Hepatocyte (in vitro differentiated cells): ENCODE data around the gene MT4. TPM values are rescaled to one million over a fixed set of nuclear protein-coding genes. Genes with fewer than 3 reads are reported as not detected.

Experiments used
- DNase-seq: peaks from one replicate; pipeline ENCODE4 v3.0.0-alpha.2; 2016; ENCODE audit warnings: low spot score
- H2AFZ ChIP-seq: fragments of 200-600 bp; sonication (generic); 2 replicates; pipeline ENCODE4 v1.6.0; 2016; ENCODE audit warnings: antibody characterized with exemption, mild to moderate bottlenecking
- H3K27ac ChIP-seq: fragments of 200-600 bp; sonication (generic); 2 replicates; pipeline ENCODE4 v1.5.1; 2016; ENCODE audit warnings: mild to moderate bottlenecking
- H3K27me3 ChIP-seq: fragments of 200-600 bp; sonication (generic); 2 replicates; pipeline ENCODE4 v1.6.1; 2016
- H3K36me3 ChIP-seq: fragments of 200-600 bp; sonication (generic); replicated peaks from 2 replicates; pipeline ENCODE4 v1.5.1; 2016; ENCODE audit warnings: low read depth; ENCODE audit not compliant: insufficient read depth
- H3K4me1 ChIP-seq: fragments of 200-600 bp; sonication (generic); 2 replicates; pipeline ENCODE4 v1.5.1; 2016; ENCODE audit warnings: mild to moderate bottlenecking, moderate library complexity; ENCODE audit not compliant: insufficient read depth
- H3K4me2 ChIP-seq: fragments of 200-600 bp; sonication (generic); 2 replicates; pipeline ENCODE4 v1.6.0; 2016
- H3K4me3 ChIP-seq: fragments of 200-600 bp; sonication (generic); 2 replicates; pipeline ENCODE4 v1.5.1; 2016; ENCODE audit warnings: mild to moderate bottlenecking
- H3K79me2 ChIP-seq: fragments of 200-600 bp; sonication (generic); 2 replicates; pipeline ENCODE4 v1.6.0; 2017; ENCODE audit warnings: mild to moderate bottlenecking
- H3K9me2 ChIP-seq: fragments of 200-600 bp; sonication (generic); replicated peaks from 2 replicates; pipeline ENCODE4 v1.6.0; 2017; ENCODE audit warnings: mild to moderate bottlenecking; ENCODE audit not compliant: insufficient read depth
- H3K9me3 ChIP-seq: fragments of 200-600 bp; sonication (generic); 2 replicates; pipeline ENCODE4 v1.5.1; 2016; ENCODE audit warnings: low read depth, mild to moderate bottlenecking
- H4K20me1 ChIP-seq: fragments of 200-600 bp; sonication (generic); 2 replicates; pipeline ENCODE4 v1.6.0; 2016; ENCODE audit warnings: mild to moderate bottlenecking; ENCODE audit not compliant: insufficient read depth, poor library complexity, severe bottlenecking
- CTCF ChIP-seq: fragments of 200-600 bp; sonication (generic); IDR thresholded peaks from 2 replicates; pipeline ENCODE4 v1.5.1; 2016; ENCODE audit warnings: antibody characterized with exemption, mild to moderate bottlenecking; ENCODE audit not compliant: poor library complexity
- EZH2 ChIP-seq: fragments of 200-600 bp; sonication (generic); IDR thresholded peaks from 2 replicates; pipeline ENCODE4 v1.6.1; 2016; ENCODE audit warnings: antibody characterized with exemption, mild to moderate bottlenecking, borderline replicate concordance
- EZH2phosphoT487 ChIP-seq: fragments of 200-600 bp; sonication (generic); IDR thresholded peaks from one replicate; pipeline ENCODE4 v1.6.1; 2018; ENCODE audit warnings: antibody characterized with exemption, mild to moderate bottlenecking, low read depth, moderate library complexity; ENCODE audit not compliant: unreplicated experiment, severe bottlenecking
- WGBS: methylation state at CpG from one replicate; pipeline ENCODE4 v1.1.6; 2016; ENCODE audit warnings: low lambda C conversion rate; ENCODE audit errors: missing lambda C conversion rate; 5-methylcytosine and 5-hydroxymethylcytosine counted together
- polyA plus RNA-seq: library from polyadenylated mRNA; unstranded; fragments of >200 nt; fragmentation: Nextera tagmentation; extraction: Ambion mirVana; gene quantifications from 2 replicates; pipeline ENCODE4 v1.2.1, GENCODE V29; 2016
- total RNA-seq: library from RNA; depleted of rRNA; stranded (reverse); fragments of >200 nt; gene quantifications from 2 replicates; pipeline ENCODE4 v1.2.3, GENCODE V29; 2014

Gene MT4
- total and polyA plus RNA-seq, 2 experiments from 2014 or later, result not detected

- no peak for TF ChIP-seq EZH2phosphoT487
- TF ChIP-seq EZH2, result peak; percentile 90
- Histone ChIP-seq H3K9me3 (no peaks in the 10 kb centered on the region), H3K36me3 (no peaks in the 10 kb centered on the region), H3K79me2 (no peaks in the 10 kb centered on the region), H3K4me3 (no peak within 1 kb of the TSS), H4K20me1 (no peaks in the 10 kb centered on the region), H2AFZ (no peak within 1 kb of the TSS), H3K4me1 (peaks cover 3% of the 10 kb centered on the region), H3K27me3 (peaks cover 45% of the 10 kb centered on the region), H3K9me2 (no peaks in the 10 kb centered on the region), H3K27ac (no peak within 1 kb of the TSS), H3K4me2 (peak within 1 kb of the TSS; percentile 81)
- DNase-seq, result peak; percentile 34
- WGBS, result 14% methylated on average over 59 of the region's 87 CpGs
Measured at GRCh38 chr16:56589141-56590039, 24.5 kb downstream of the MT4 start, which contains the start of gene MT3. Gene MT3 (plus strand): TSS chr16:56589528. CDS start chr16:56589591, 63 bp downstream.

GRCh38 chr16:56591377-56592060 lies 26.6 kb downstream of the MT4 start:
- no peak for DNase-seq

GRCh38 chr16:56593573-56594291 lies 28.9 kb downstream of the MT4 start:
- Histone ChIP-seq H3K36me3 (no peaks in the 10 kb centered on the region), H3K27me3 (peaks cover 26% of the 10 kb centered on the region), H3K4me3 (no peak overlapping the region), H3K9me2 (no peaks in the 10 kb centered on the region), H3K27ac (no peak overlapping the region), H3K4me2 (no peak overlapping the region), H4K20me1 (no peaks in the 10 kb centered on the region), H3K4me1 (peaks cover 3% of the 10 kb centered on the region), H3K9me3 (no peaks in the 10 kb centered on the region), H2AFZ (no peak overlapping the region), H3K79me2 (no peaks in the 10 kb centered on the region)
- no peak for TF ChIP-seq CTCF
- TF ChIP-seq EZH2, result no peak
- no peak for TF ChIP-seq EZH2phosphoT487
- no peak for DNase-seq
- WGBS, result 79% methylated on average over 6 of the region's 6 CpGs

More at GRCh38 chr16:56591377-56592060, 26.6 kb downstream of the MT4 start:
- H2AFZ ChIP-seq, result no peak overlapping the region
- no peak overlapping the region for H3K27ac ChIP-seq
- TF ChIP-seq CTCF (no peak), EZH2 (no peak), EZH2phosphoT487 (no peak)
- no peaks in the 10 kb centered on the region for H3K9me2 ChIP-seq
- H3K27me3 ChIP-seq, result peaks cover 43% of the 10 kb centered on the region
- H3K4me1 ChIP-seq, result peaks cover 3% of the 10 kb centered on the region
- H3K9me3 ChIP-seq, result no peaks in the 10 kb centered on the region
- H4K20me1 ChIP-seq, result no peaks in the 10 kb centered on the region
- H3K36me3 ChIP-seq, result no peaks in the 10 kb centered on the region
- no peak overlapping the region for H3K4me2 ChIP-seq
- H3K4me3 ChIP-seq, result no peak overlapping the region
- no peaks in the 10 kb centered on the region for H3K79me2 ChIP-seq
- WGBS, result 61% methylated on average over 4 of the region's 4 CpGs
